H1 (cell line): ENCODE measurements around the gene ALPL. TPM values are rescaled to one million over a fixed set of nuclear protein-coding genes. Genes with fewer than 3 reads are reported as not detected.

Experiments
- CTCF ChIA-PET: fragments of 300-600 bp; sonication (Branson Sonifier 250); formaldehyde crosslinking; loops from one replicate; lab custom pipeline; 2021; ENCODE audit not compliant: partially characterized antibody; lab: Charles Lee
- POLR2A ChIA-PET: fragments of 300-600 bp; sonication (Branson Sonifier 250); formaldehyde crosslinking; loops from one replicate; lab custom pipeline; 2021; ENCODE audit warnings: inconsistent platforms; ENCODE audit not compliant: partially characterized antibody; lab: Charles Lee
- DNase-seq, 2 experiments: peaks; one replicate each; pipeline versions ENCODE4 v3.0.0 to v3.0.0-alpha.2; 2010 to 2022; ENCODE audit warnings: low spot score in 2 of 2, low read depth in 1 of 2, mixed read lengths in 1 of 2
- FAIRE-seq: peaks from 2 replicates; lab custom pipeline; 2011; peaks lifted over from hg19 to GRCh38; lab: Jason Lieb, UNC
- H2AFZ ChIP-seq: 2 replicates; pipeline ENCODE4 v1.8.1; 2012; ENCODE audit warnings: low read length, inconsistent platforms
- H2AK5ac ChIP-seq: 2 replicates; pipeline ENCODE4 v1.6.1; 2013; ENCODE audit warnings: low read depth, low read length
- H2BK120ac ChIP-seq: replicated peaks from 2 replicates; pipeline ENCODE3; 2013; ENCODE audit warnings: low read depth, low read length, inconsistent platforms
- H2BK12ac ChIP-seq: 2 replicates; pipeline ENCODE4 v1.6.1; 2013; ENCODE audit warnings: low read depth, low read length
- H2BK15ac ChIP-seq: 2 replicates; pipeline ENCODE4 v1.6.1; 2013; ENCODE audit warnings: low read length
- H2BK20ac ChIP-seq: 2 replicates; pipeline ENCODE4 v1.6.1; 2013; ENCODE audit warnings: low read length
- H2BK5ac ChIP-seq: 2 replicates; pipeline ENCODE4 v1.6.1; 2013; ENCODE audit warnings: low read depth, low read length
- H3K14ac ChIP-seq: 2 replicates; pipeline ENCODE4 v1.6.1; 2013; ENCODE audit warnings: inconsistent platforms; ENCODE audit not compliant: insufficient read length
- H3K18ac ChIP-seq: 2 replicates; pipeline ENCODE4 v1.6.1; 2013; ENCODE audit warnings: low read length; ENCODE audit errors: extremely low read depth
- H3K23ac ChIP-seq: 2 replicates; pipeline ENCODE4 v1.6.1; 2013; ENCODE audit warnings: inconsistent platforms; ENCODE audit not compliant: insufficient read length
- H3K23me2 ChIP-seq: 2 replicates; pipeline ENCODE4 v1.6.1; 2013; ENCODE audit warnings: low read depth, low read length
- H3K27ac ChIP-seq: 2 replicates; pipeline ENCODE4 v1.6.1; 2011; ENCODE audit warnings: low read depth, low read length, inconsistent platforms
- H3K27me3 ChIP-seq, 4 experiments: replicated peaks in 1 of 4; 1 replicate in 1 of 4; 2 replicates in 3 of 4; pipeline versions ENCODE4 v1.6.1 to v1.8.1; 2011 to 2013; ENCODE audit warnings: low read length in 3 of 4, mild to moderate bottlenecking in 3 of 4, inconsistent platforms in 2 of 4, mixed read lengths in 2 of 4, moderate library complexity in 1 of 4; ENCODE audit not compliant: control insufficient read depth in 3 of 4, insufficient read depth in 3 of 4; ENCODE audit errors: extremely low read depth in 1 of 4
- H3K36me3 ChIP-seq, 4 experiments: 2 replicates each; pipeline versions ENCODE4 v1.6.1 to v1.8.1; 2011 to 2013; ENCODE audit warnings: mild to moderate bottlenecking in 4 of 4, low read length in 3 of 4, moderate library complexity in 2 of 4, control low read depth in 1 of 4, inconsistent platforms in 1 of 4; ENCODE audit not compliant: insufficient read depth in 4 of 4, control insufficient read depth in 2 of 4
- H3K4ac ChIP-seq: replicated peaks from 2 replicates; pipeline ENCODE3; 2013; ENCODE audit warnings: low read length, low read depth, mixed read lengths, inconsistent platforms; ENCODE audit not compliant: insufficient read length
- H3K4me1 ChIP-seq, 4 experiments: replicated peaks in 1 of 4; 1 replicate in 1 of 4; 2 replicates in 3 of 4; pipeline versions ENCODE4 v1.6.1 to v1.8.1; 2011 to 2013; ENCODE audit warnings: low read length in 3 of 4, inconsistent platforms in 2 of 4, mixed read lengths in 1 of 4; ENCODE audit not compliant: insufficient read depth in 4 of 4, control insufficient read depth in 3 of 4
- H3K4me2 ChIP-seq, 2 experiments: 2 replicates each; pipeline versions ENCODE4 v1.6.1 to v1.8.1; 2011 to 2013; ENCODE audit warnings: low read depth in 2 of 2, low read length in 2 of 2, control low read depth in 1 of 2, inconsistent platforms in 1 of 2, mild to moderate bottlenecking in 1 of 2; ENCODE audit not compliant: insufficient read depth in 1 of 2
- H3K4me3 ChIP-seq, 4 experiments: fragments of 200-600, 300-600 bp in 1 of 4; sonication (generic), shearing (Covaris generic), sonication (Bioruptor Twin) in 1 of 4; 2 replicates each; pipeline versions ENCODE4 v1.5.1 to v1.8.1; 2011 to 2016; ENCODE audit warnings: low read length in 4 of 4, low read depth in 3 of 4, control low read depth in 2 of 4, inconsistent platforms in 2 of 4, mild to moderate bottlenecking in 2 of 4, mixed read lengths in 1 of 4, moderate library complexity in 1 of 4; ENCODE audit not compliant: insufficient read depth in 2 of 4; ENCODE audit errors: extremely low read depth in 1 of 4
- H3K56ac ChIP-seq: replicated peaks from 2 replicates; pipeline ENCODE3; 2013; ENCODE audit warnings: low read depth, mild to moderate bottlenecking, mixed read lengths, low read length, inconsistent platforms; ENCODE audit not compliant: insufficient read length
- H3K79me1 ChIP-seq: 2 replicates; pipeline ENCODE4 v1.6.1; 2013; ENCODE audit warnings: low read depth, low read length, control low read depth
- H3K79me2 ChIP-seq, 2 experiments: 2 replicates each; pipeline versions ENCODE4 v1.6.1 to v1.8.1; 2012 to 2013; ENCODE audit warnings: low read length in 2 of 2, mild to moderate bottlenecking in 2 of 2, inconsistent platforms in 1 of 2; ENCODE audit not compliant: insufficient read depth in 2 of 2, control insufficient read depth in 1 of 2
- H3K9ac ChIP-seq, 4 experiments: replicated peaks in 1 of 4; 1 replicate in 1 of 4; 2 replicates in 3 of 4; pipeline versions ENCODE4 v1.6.1 to v1.8.1; 2011 to 2013; ENCODE audit warnings: low read depth in 3 of 4, low read length in 3 of 4, control low read depth in 2 of 4, mild to moderate bottlenecking in 2 of 4, moderate library complexity in 2 of 4, inconsistent platforms in 1 of 4; ENCODE audit errors: extremely low read depth in 1 of 4
- H3K9me3 ChIP-seq, 2 experiments: 2 replicates each; pipeline versions ENCODE4 v1.6.1 to v1.8.1; 2012 to 2013; ENCODE audit warnings: mild to moderate bottlenecking in 2 of 2, moderate library complexity in 2 of 2, control low read depth in 1 of 2, inconsistent platforms in 1 of 2, low read depth in 1 of 2, low read length in 1 of 2, mixed read lengths in 1 of 2; ENCODE audit not compliant: insufficient read depth in 2 of 2
- H4K20me1 ChIP-seq, 2 experiments: replicated peaks in 1 of 2; 2 replicates each; pipeline versions ENCODE3 to v1.8.1; 2011 to 2013; ENCODE audit warnings: inconsistent platforms in 2 of 2, low read length in 2 of 2, mild to moderate bottlenecking in 1 of 2; ENCODE audit not compliant: insufficient read depth in 2 of 2, control insufficient read depth in 1 of 2
- H4K5ac ChIP-seq: 2 replicates; pipeline ENCODE4 v1.6.1; 2013; ENCODE audit warnings: low read length, low read depth, mixed read lengths, inconsistent platforms; ENCODE audit not compliant: insufficient read length
- H4K8ac ChIP-seq: 2 replicates; pipeline ENCODE4 v1.8.0; 2013; ENCODE audit warnings: mild to moderate bottlenecking, moderate library complexity, low read length, inconsistent platforms; ENCODE audit not compliant: insufficient read depth; ENCODE audit errors: extremely low read depth
- H4K91ac ChIP-seq: replicated peaks from 2 replicates; pipeline ENCODE3; 2013; ENCODE audit warnings: low read length, mixed read lengths, inconsistent platforms; ENCODE audit not compliant: insufficient read length
- ASH2L ChIP-seq: fragments of 200-600, 300-600 bp; sonication (generic); IDR thresholded peaks from one replicate; pipeline ENCODE4 v1.7.1; 2017; ENCODE audit warnings: low read length
- HDAC2 ChIP-seq, 2 experiments: fragments of 300-600 bp in 1 of 2; sonication (generic) in 1 of 2; IDR thresholded peaks; 2 replicates each; pipeline ENCODE4 v1.6.1; 2011 to 2012; ENCODE audit warnings: low read depth in 2 of 2, low read length in 2 of 2, mild to moderate bottlenecking in 2 of 2, moderate library complexity in 2 of 2, borderline replicate concordance in 1 of 2, inconsistent platforms in 1 of 2
- KDM5A ChIP-seq: fragments of 200-600 bp; IDR thresholded peaks from 2 replicates; pipeline ENCODE4 v1.7.1; 2012; ENCODE audit warnings: mild to moderate bottlenecking, low read length, inconsistent platforms, mixed read lengths
- NRF1 ChIP-seq: IDR thresholded peaks from 2 replicates; pipeline ENCODE4 v1.6.1; 2011; ENCODE audit warnings: mild to moderate bottlenecking, low read depth, low read length, improper control_type of control experiment
- POLR2AphosphoS5 ChIP-seq: IDR thresholded peaks from 2 replicates; pipeline ENCODE4 v1.6.1; 2011; ENCODE audit warnings: low read depth, low read length
- SIX5 ChIP-seq: IDR thresholded peaks from 2 replicates; pipeline ENCODE4 v1.6.1; 2011; ENCODE audit warnings: mild to moderate bottlenecking, low read depth, low read length
- SP2 ChIP-seq: IDR thresholded peaks from 2 replicates; pipeline ENCODE4 v1.6.1; 2012; ENCODE audit warnings: mild to moderate bottlenecking, low read length, inconsistent platforms
- TBP ChIP-seq: IDR thresholded peaks from 2 replicates; pipeline ENCODE4 v1.6.1; 2011; ENCODE audit warnings: low read depth, low read length, improper control_type of control experiment
- TEAD4 ChIP-seq: IDR thresholded peaks from 2 replicates; pipeline ENCODE4 v1.6.1; 2012; ENCODE audit warnings: low read depth, low read length, inconsistent platforms, mixed read lengths
- WGBS, 2 experiments: shearing (Covaris generic) in 1 of 2; methylation state at CpG; one replicate each; pipeline versions ENCODE4 v1.1.6 to v1.1.7; 2013 to 2015; ENCODE audit warnings: low lambda C conversion rate in 2 of 2, mixed read lengths in 2 of 2, inconsistent platforms in 1 of 2, low coverage in 1 of 2, missing lambda C conversion rate in 1 of 2; ENCODE audit not compliant: insufficient replicate concordance in 2 of 2, insufficient coverage in 1 of 2, insufficient read length in 1 of 2; ENCODE audit errors: extremely low coverage in 1 of 2, missing lambda C conversion rate in 1 of 2; 5-methylcytosine and 5-hydroxymethylcytosine counted together
- polyA plus RNA-seq, 7 experiments: library from polyadenylated mRNA; depleted of rRNA in 3 of 7; stranded (reverse) in 5 of 7; unstranded in 2 of 7; fragments of >200 nt in 5 of 7; fragments of 200-250 nt in 2 of 7; gene quantifications; 1 replicate in 5 of 7; 2 replicates in 1 of 7; 4 replicates in 1 of 7; pipeline versions ENCODE4 v1.2.1 to v1.2.3, GENCODE V29; 2011 to 2013; ENCODE audit warnings: missing spikeins in 2 of 7, mixed read lengths in 2 of 7
- total RNA-seq: library from RNA; stranded (reverse); fragmentation: NEBNext Ultra II Directional; extraction: Animal tissue kit (Norgen Biotek cat#: 25700); gene quantifications from 2 replicates; pipeline ENCODE4 v1.2.1, GENCODE V29; 2021

The ALPL gene
- total and polyA plus RNA-seq, 2 of the 8 experiments (the other 6 are each of a cell fraction or from before 2014, with no cell fraction given), result 175 to 362 TPM

GRCh38 chr1:21574466-21575151 lies 65.4 kb downstream of the ALPL start:
- H3K18ac ChIP-seq, result no peak overlapping the region; the same call in 1 of the 2 replicates
- FAIRE-seq (no peak), DNase-seq (peak; percentile 36 to 72)
- no peak overlapping the region for H2BK5ac ChIP-seq
- no peak overlapping the region for H3K4me2 ChIP-seq
- peaks cover 2 to 4% of the 10 kb centered on the region in 2 experiments for H4K20me1 ChIP-seq
- peak overlapping the region; percentile 81 for H4K91ac ChIP-seq
- H3K4me3 ChIP-seq, result no peak overlapping the region
- H2AK5ac ChIP-seq, result peak overlapping the region; percentile 7; the same call in 1 of the 2 replicates
- H3K23me2 ChIP-seq, result peaks cover 3% of the 10 kb centered on the region; the same call in 1 of the 2 replicates
- peak overlapping the region; percentile 73; the same call in 1 of the 2 replicates for H4K8ac ChIP-seq
- H3K23ac ChIP-seq, result no peak overlapping the region
- ChIA-PET CTCF (interaction anchor here (0.6 to 4.8 kb wide), 25 partner anchors 10 to 397 kb away, joined by 3 to 49 read pairs (median 4); partner anchors contain the start of gene ALPL), POLR2A (interaction anchor here (0.7 to 1.6 kb wide), 5 partner anchors 21 to 68 kb away, joined by 3 to 5 read pairs (median 4); no protein-coding TSS in a partner anchor)
- H3K56ac ChIP-seq, result no peak overlapping the region
- peak overlapping the region; percentile 41; the same call in 1 of the 2 replicates for H2BK12ac ChIP-seq
- H2BK20ac ChIP-seq, result no peak overlapping the region
- H3K9ac ChIP-seq, result no peak overlapping the region
- no peaks in the 10 kb centered on the region; a peak in 2 of 7 replicates for H3K27me3 ChIP-seq
- H2AFZ ChIP-seq, result no peak overlapping the region
- H3K79me2 ChIP-seq, result no peaks in the 10 kb centered on the region
- no peak overlapping the region for H2BK15ac ChIP-seq
- H2BK120ac ChIP-seq, result no peak overlapping the region
- H4K5ac ChIP-seq, result no peak overlapping the region
- 75% methylated on average over 23 of the region's 31 CpGs; no CpG with 5 or more reads in 1 of the 2 experiments for WGBS, 2 experiments
- peaks cover 0 to 4% (median 2%) of the 10 kb centered on the region in 4 experiments; a peak in 4 of 8 replicates for H3K36me3 ChIP-seq
- no peaks in the 10 kb centered on the region for H3K9me3 ChIP-seq
- no peaks in the 10 kb centered on the region; the same call in none of the 2 replicates for H3K79me1 ChIP-seq
- H3K14ac ChIP-seq, result no peak overlapping the region
- H3K4me1 ChIP-seq, result peaks cover 2 to 7% (median 4%) of the 10 kb centered on the region in 4 experiments; a peak in 6 of 7 replicates
- H3K4ac ChIP-seq, result peak overlapping the region; percentile 34
- no peak overlapping the region for H3K27ac ChIP-seq
- TF ChIP-seq TEAD4 (no peak), ASH2L (peak; percentile 19), NRF1 (no peak), SIX5 (no peak), TBP (peak; percentile 29; the same call in 1 of the 2 replicates), HDAC2 (IDR thresholded peaks at IDR 0.05; ENCODE audit: borderline replicate concordance in 1 of 2, low read depth in 2 of 2, low read length in 2 of 2) (no peak), KDM5A (no peak), SP2 (no peak), POLR2AphosphoS5 (no peak)
